ENCODE results near the gene ATP11B. TPM values are rescaled to one million over a fixed set of nuclear protein-coding genes. Genes with fewer than 3 reads are reported as not detected.
"Not testable (repeated sequence)": the region's sequence is repeated elsewhere in the genome, so short reads cannot be mapped to it uniquely, and the experiment has no call there.

ATP11B gene
- total and polyA plus RNA-seq, 10 of the 15 experiments (the other 5 are each of a cell fraction or from before 2014, with no cell fraction given) = 10.3 to 66.9 (median 36.7) TPM

- ChIA-PET POLR2A (interaction anchor here (0.7 to 1.1 kb wide), 3 partner anchors 9 to 128 kb away, joined by 3 read pairs; no protein-coding TSS in a partner anchor), RAD21 (ENCODE audit: unreplicated experiment) (interaction anchor here (1.1 to 6.3 kb wide), 3 partner anchors 9 to 82 kb away, joined by 3 to 89 read pairs (median 4); no protein-coding TSS in a partner anchor), CTCF (interaction anchor here (1.1 to 1.8 kb wide), 3 partner anchors 9 to 83 kb away, joined by 3 to 10 read pairs (median 4); no protein-coding TSS in a partner anchor), SMC1A (ENCODE audit: uncharacterized antibody, unreplicated experiment) (interaction anchor here (0.7 to 1.3 kb wide), 7 partner anchors 18 to 83 kb away, joined by 3 to 6 read pairs (median 4); no protein-coding TSS in a partner anchor)
- no peak for FAIRE-seq
- Histone ChIP-seq H3K9ac (ENCODE audit: control insufficient read depth, insufficient read depth, low read length) (no peak overlapping the region), H3K4me1 (ENCODE audit: control insufficient read depth, insufficient read depth, low read length) (no peaks in the 10 kb centered on the region), H3K9me3 (replicated peaks; ENCODE audit: control insufficient read depth, insufficient read depth, low read length) (no peaks in the 10 kb centered on the region), H3K36me3 (ENCODE audit: control insufficient read depth in 2 of 2, insufficient read depth in 2 of 2, low read length in 1 of 2) (peaks cover 0 to 6% of the 10 kb centered on the region in 2 experiments; a peak in 1 of 4 replicates), H3K79me2 (ENCODE audit: control insufficient read depth, insufficient read depth, low read length) (peaks cover 96% of the 10 kb centered on the region), H2AFZ (ENCODE audit: control insufficient read depth, low read depth, low read length) (no peak overlapping the region), H3K27me3 (replicated peaks in 1 of 2; ENCODE audit: control insufficient read depth in 2 of 2, insufficient read depth in 2 of 2, low read length in 1 of 2) (no peaks in the 10 kb centered on the region), H3K4me2 (ENCODE audit: control insufficient read depth, insufficient read depth) (peak overlapping the region; percentile 54; the same call in 1 of the 2 replicates), H3K27ac (ENCODE audit: control insufficient read depth, insufficient read depth) (no peak overlapping the region), H3K4me3 (peak overlapping the region; percentile 40; the same call in 1 of the 2 replicates), H4K20me1 (ENCODE audit: control insufficient read depth, insufficient read depth) (no peaks in the 10 kb centered on the region)
- no peak for DNase-seq (ENCODE audit: low read depth, low spot score)
- intact Hi-C loops (cut with micrococcal nuclease; ENCODE audit: unreplicated experiment) (no loop called here), in situ Hi-C loops (cut with MboI) (no loop called here)
- BruUV-seq (replicated peaks) = no TSS peak
- TF ChIP-seq IKZF1 (conservative IDR thresholded peaks at IDR 0.05) = 0 out of 2 replicates have a peak, but pooled peaks have one; percentile 14
- no peak for TF ChIP-seq NFXL1 (IDR thresholded peaks at IDR 0.05; ENCODE audit: borderline replicate concordance)
- no peak for TF ChIP-seq RELA (IDR thresholded peaks at IDR 0.05; ENCODE audit: borderline replicate concordance, partially characterized antibody)
- TF ChIP-seq TARDBP (IDR thresholded peaks at IDR 0.05; ENCODE audit: borderline replicate concordance) = no peak
- ATAC-seq = peak; percentile 15
- WGBS (ENCODE audit: insufficient coverage, insufficient replicate concordance, low lambda C conversion rate, missing lambda C conversion rate) = 42% methylated on average over 1 of the region's 1 CpG
Measured at GRCh38 chr3:182797876-182798275, 4.6 kb downstream of the ATP11B start.

- ChIA-PET SMC1A (ENCODE audit: uncharacterized antibody, unreplicated experiment) (interaction anchor here (0.7 to 2.2 kb wide), 3 partner anchors 17 to 85 kb away, joined by 3 to 9 read pairs (median 6); no protein-coding TSS in a partner anchor), CTCF (interaction anchor here (0.7 to 2.3 kb wide), 4 partner anchors 15 to 83 kb away, joined by 3 to 9 read pairs (median 3); no protein-coding TSS in a partner anchor), POLR2A (interaction anchor here (0.5 kb wide), 1 partner anchor 96 kb away, joined by 3 read pairs; no protein-coding TSS in a partner anchor), RAD21 (ENCODE audit: unreplicated experiment) (interaction anchor here (1.4 to 1.6 kb wide), 2 partner anchors 83 to 85 kb away, joined by 3 to 4 read pairs; no protein-coding TSS in a partner anchor)
- H3K4me1 ChIP-seq (ENCODE audit: control insufficient read depth, insufficient read depth, low read length); BruUV-seq (replicated peaks); H3K27me3 ChIP-seq (replicated peaks in 1 of 2; ENCODE audit: control insufficient read depth in 2 of 2, insufficient read depth in 2 of 2, low read length in 1 of 2); H4K20me1 ChIP-seq (ENCODE audit: control insufficient read depth, insufficient read depth); DNase-seq (ENCODE audit: low read depth, low spot score); H3K27ac ChIP-seq (ENCODE audit: control insufficient read depth, insufficient read depth); ATAC-seq; H3K36me3 ChIP-seq (ENCODE audit: control insufficient read depth in 2 of 2, insufficient read depth in 2 of 2, low read length in 1 of 2); H3K9ac ChIP-seq (ENCODE audit: control insufficient read depth, insufficient read depth, low read length); FAIRE-seq; in situ Hi-C loops (cut with MboI); intact Hi-C loops (cut with micrococcal nuclease; ENCODE audit: unreplicated experiment); H3K4me3 ChIP-seq; H3K9me3 ChIP-seq (replicated peaks; ENCODE audit: control insufficient read depth, insufficient read depth, low read length); H2AFZ ChIP-seq (ENCODE audit: control insufficient read depth, low read depth, low read length): not testable (repeated sequence)
- WGBS (ENCODE audit: insufficient coverage, insufficient replicate concordance, low lambda C conversion rate, missing lambda C conversion rate) = 99% methylated on average over 13 of the region's 16 CpGs
- H3K4me2 ChIP-seq (ENCODE audit: control insufficient read depth, insufficient read depth) = peak overlapping the region; percentile 17; the same call in 1 of the 2 replicates
- H3K79me2 ChIP-seq (ENCODE audit: control insufficient read depth, insufficient read depth, low read length) = peaks cover 97% of the 10 kb centered on the region
- TF ChIP-seq ZBTB33 (IDR thresholded peaks at IDR 0.05) (peak; percentile 78; the same call in 1 of the 2 replicates), MLLT1 (IDR thresholded peaks at IDR 0.05) (peak; percentile 92)
Measured at GRCh38 chr3:182799143-182799542, 5.8 kb downstream of the ATP11B start.
